Right cardiac atrium (tissue), 5 donors: Measurements from ENCODE around the gene DIPK1C. TPM values are rescaled to one million over a fixed set of nuclear protein-coding genes. Genes with fewer than 3 reads are reported as not detected.

Experiments used
- ATAC-seq, 2 donors: fragments of 200-7000 bp; cut with Tn5 transposase; one replicate each; pipeline versions ENCODE4 v1.8.0 to v1.9.1; 2020; ENCODE audit warnings: moderate library complexity in 2 of 2, mild to moderate bottlenecking in 1 of 2
- DNase-seq, 3 donors: peaks; one replicate each; pipeline ENCODE4 v3.0.0-alpha.2; 2020
- H3K27ac ChIP-seq: one replicate; pipeline ENCODE4 v1.5.1; 2013; ENCODE audit warnings: mild to moderate bottlenecking, low read length, control low read depth, moderate library complexity
- H3K27me3 ChIP-seq: one replicate; pipeline ENCODE4 v1.6.1; 2013; ENCODE audit not compliant: control insufficient read depth, insufficient read depth
- H3K4me1 ChIP-seq: one replicate; pipeline ENCODE4 v1.6.1; 2013; ENCODE audit warnings: low read length; ENCODE audit not compliant: control insufficient read depth, insufficient read depth
- H3K4me3 ChIP-seq: one replicate; pipeline ENCODE4 v1.5.1; 2013; ENCODE audit warnings: low read length, control low read depth
- H3K9me3 ChIP-seq: one replicate; pipeline ENCODE4 v1.6.1; 2013; ENCODE audit warnings: low read length; ENCODE audit not compliant: control insufficient read depth
- WGBS: extraction: QIAGEN DNeasy Blood & Tissue Kit; methylation state at CpG from one replicate; pipeline ENCODE4 v1.1.7; 2013; 5-methylcytosine and 5-hydroxymethylcytosine counted together
- intact Hi-C, 4 donors: fragments of 100-400 bp; cut with DNase I; formaldehyde crosslinking; loops; one replicate each; pipeline versions ENCODE4 v1.11.0 to v1.14.0; 2022 to 2023
- polyA plus RNA-seq: library from polyadenylated mRNA; stranded (reverse); fragments of 200-250 nt; gene quantifications from one replicate; pipeline ENCODE4 v1.2.3, GENCODE V29; 2013
- total RNA-seq, 4 donors: library from RNA; stranded (reverse); fragmentation: NEBNext Ultra II Directional; extraction: Animal tissue kit (Norgen Biotek cat#: 25700); gene quantifications; one replicate each; pipeline ENCODE4 v1.2.1, GENCODE V29; 2021
- donor health status: healthy with polysubstance abuse.
- donor health status: DM: no; HTN: yes; CAD: no.
- donor health status: DM: no; HTN: no; CAD: no.
- donor health status: DM: no; HTN: yes; CAD: no; lungs with severe emphysema.
- donor health status: DM: yes; HTN: yes; CAD: no.

The DIPK1C gene
- total and polyA plus RNA-seq, 5 donors, result 0.83 to 5.7 (median 2.1) TPM; not detected in 1

GRCh38 chr18:74482697-74483096 is 25.6 kb upstream of the DIPK1C start:
- H3K27ac ChIP-seq, result no peak overlapping the region
- WGBS, result 86% methylated on average over 11 of the region's 11 CpGs
- intact Hi-C loops, result no loop called here

GRCh38 chr18:74480149-74480651 is 23.1 kb upstream of the DIPK1C start:
- Histone ChIP-seq H3K27me3 (no peaks in the 10 kb centered on the region), H3K4me1 (no peaks in the 10 kb centered on the region), H3K27ac (no peak overlapping the region), H3K9me3 (no peaks in the 10 kb centered on the region), H3K4me3 (no peak overlapping the region)
- intact Hi-C loops, result no loop called here
- DNase-seq (no peak), ATAC-seq (no peak)
- WGBS, result 85% methylated on average over 7 of the region's 7 CpGs

More at GRCh38 chr18:74482697-74483096, 25.6 kb upstream of the DIPK1C start:
- Histone ChIP-seq H3K27me3 (no peaks in the 10 kb centered on the region), H3K9me3 (no peaks in the 10 kb centered on the region), H3K4me1 (no peaks in the 10 kb centered on the region), H3K4me3 (no peak overlapping the region)
- DNase-seq (no peak), ATAC-seq (no peak)

GRCh38 chr18:74479486-74480148 is 22.5 kb upstream of the DIPK1C start:
- H3K4me1 ChIP-seq, result no peaks in the 10 kb centered on the region
- no peak overlapping the region for H3K4me3 ChIP-seq
- DNase-seq, result no peak
- intact Hi-C loops, result loop anchor here in 2 of 4 donors (5.0 to 10.0 kb wide), 3 partner anchors 125 to 285 kb away; no protein-coding TSS in a partner anchor
- 91% methylated on average over 16 of the region's 16 CpGs for WGBS
- H3K27me3 ChIP-seq, result no peaks in the 10 kb centered on the region
- no peaks in the 10 kb centered on the region for H3K9me3 ChIP-seq
- ATAC-seq, result no peak
- H3K27ac ChIP-seq, result no peak overlapping the region

- H3K4me1 ChIP-seq, result no peaks in the 10 kb centered on the region
- intact Hi-C loops, result loop anchor here in 2 of 4 donors (5.0 to 10.0 kb wide), 3 partner anchors 124 to 284 kb away; no protein-coding TSS in a partner anchor
- 77% methylated on average over 6 of the region's 6 CpGs for WGBS
- H3K4me3 ChIP-seq, result no peak overlapping the region
- no peak overlapping the region for H3K27ac ChIP-seq
- H3K27me3 ChIP-seq, result no peaks in the 10 kb centered on the region
- no peaks in the 10 kb centered on the region for H3K9me3 ChIP-seq
- no peak for DNase-seq
- no peak for ATAC-seq
Measured at GRCh38 chr18:74478880-74479279, 21.8 kb upstream of the DIPK1C start.

- no peaks in the 10 kb centered on the region for H3K27me3 ChIP-seq
- H3K9me3 ChIP-seq, result no peaks in the 10 kb centered on the region
- ATAC-seq, result no peak
- no peaks in the 10 kb centered on the region for H3K4me1 ChIP-seq
- intact Hi-C loops, result loop anchor here in 2 of 4 donors (5.0 to 10.0 kb wide), 3 partner anchors 124 to 284 kb away; no protein-coding TSS in a partner anchor
- H3K27ac ChIP-seq, result no peak overlapping the region
- no peak overlapping the region for H3K4me3 ChIP-seq
- 96% methylated on average over 7 of the region's 7 CpGs for WGBS
- no peak for DNase-seq
Measured at GRCh38 chr18:74478316-74478715, 21.2 kb upstream of the DIPK1C start.

DNA sequence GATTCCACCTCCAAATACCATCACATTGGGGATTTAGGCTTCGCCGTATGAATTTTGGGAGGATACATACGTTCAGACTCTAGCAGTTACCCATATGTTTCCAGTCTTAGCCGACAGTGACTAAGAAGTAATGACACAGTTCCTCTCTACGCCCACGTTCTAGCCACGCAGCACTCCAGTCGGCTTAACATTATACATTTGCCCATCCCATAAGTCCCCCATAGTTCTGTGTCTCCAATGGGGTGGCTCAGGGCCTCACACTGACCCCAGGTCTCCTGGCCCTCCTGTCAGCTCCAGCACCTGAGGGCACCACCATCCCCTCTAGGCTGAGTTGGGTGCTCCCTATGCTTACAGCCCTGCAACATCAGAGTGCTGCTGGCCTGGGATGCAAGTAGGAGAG is 20.7 kb upstream of the DIPK1C start:
- ATAC-seq, result no peak
- no peaks in the 10 kb centered on the region for H3K4me1 ChIP-seq
- intact Hi-C loops, result loop anchor here in 2 of 4 donors (5.0 to 10.0 kb wide), 3 partner anchors 123 to 283 kb away; no protein-coding TSS in a partner anchor
- WGBS, result 82% methylated on average over 8 of the region's 8 CpGs
- no peak overlapping the region for H3K4me3 ChIP-seq
- DNase-seq, result no peak
- no peaks in the 10 kb centered on the region for H3K9me3 ChIP-seq
- H3K27me3 ChIP-seq, result no peaks in the 10 kb centered on the region
- no peak overlapping the region for H3K27ac ChIP-seq

- no peaks in the 10 kb centered on the region for H3K9me3 ChIP-seq
- no peak overlapping the region for H3K27ac ChIP-seq
- H3K4me3 ChIP-seq, result no peak overlapping the region
- no peak for ATAC-seq
- whole genome bisulfite sequencing, result 10% methylated on average over 6 of the region's 6 CpGs
- H3K4me1 ChIP-seq, result no peaks in the 10 kb centered on the region
- no peaks in the 10 kb centered on the region for H3K27me3 ChIP-seq
- intact Hi-C loops, result loop anchor here in 2 of 4 donors (5.0 to 10.0 kb wide), 3 partner anchors 121 to 281 kb away; no protein-coding TSS in a partner anchor
- DNase-seq, result peak in 1 of 3 donors; percentile 58
Measured at GRCh38 chr18:74476140-74476539, 19.0 kb upstream of the DIPK1C start.

- WGBS, result 92% methylated on average over 3 of the region's 3 CpGs
- no peaks in the 10 kb centered on the region for H3K27me3 ChIP-seq
- no peak for ATAC-seq
- no peaks in the 10 kb centered on the region for H3K4me1 ChIP-seq
- no peak overlapping the region for H3K4me3 ChIP-seq
- intact Hi-C loops, result loop anchor here in 2 of 4 donors (10.0 kb wide), 2 partner anchors 119 to 279 kb away; no protein-coding TSS in a partner anchor
- no peak for DNase-seq
- H3K27ac ChIP-seq, result no peak overlapping the region
- no peaks in the 10 kb centered on the region for H3K9me3 ChIP-seq
Measured at GRCh38 chr18:74473976-74474640, 17.0 kb upstream of the DIPK1C start.

- ATAC-seq (no peak), DNase-seq (no peak)
- 48% methylated on average over 2 of the region's 2 CpGs for WGBS
- intact Hi-C loops, result loop anchor here in 2 of 4 donors (10.0 kb wide), 2 partner anchors 118 to 278 kb away; no protein-coding TSS in a partner anchor
- Histone ChIP-seq H3K4me1 (no peaks in the 10 kb centered on the region), H3K4me3 (no peak overlapping the region), H3K27ac (no peak overlapping the region), H3K27me3 (no peaks in the 10 kb centered on the region), H3K9me3 (no peaks in the 10 kb centered on the region)
Measured at GRCh38 chr18:74472312-74472711, 15.2 kb upstream of the DIPK1C start.

DNA sequence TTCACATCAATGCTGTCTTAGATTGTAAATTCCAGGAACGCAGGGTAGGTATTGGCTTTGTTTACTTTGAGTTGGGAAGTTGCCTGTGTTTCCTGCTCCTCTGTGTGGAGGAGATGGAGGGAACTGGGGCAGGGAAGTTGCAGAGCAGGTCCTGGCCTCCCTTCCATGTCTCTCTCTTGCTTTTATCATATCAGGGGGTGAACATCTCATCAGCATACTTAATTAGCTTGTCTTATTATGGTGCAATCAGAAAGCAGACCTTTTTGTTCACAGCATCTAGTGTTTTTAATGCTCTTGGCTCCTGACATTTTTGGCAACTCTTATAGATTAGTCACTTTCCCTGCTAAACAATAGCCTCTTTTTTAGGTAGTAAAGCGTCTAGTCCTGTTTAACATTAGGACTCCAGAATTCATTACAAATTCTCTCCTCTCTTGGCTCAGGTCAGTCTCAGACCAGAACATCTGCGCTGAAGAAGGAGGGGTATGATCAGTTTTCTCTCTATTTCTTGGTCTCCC is 11.5 kb upstream of the DIPK1C start:
- H3K9me3 ChIP-seq, result no peaks in the 10 kb centered on the region
- ATAC-seq, result peak; percentile 62 to 85
- WGBS, result 46% methylated on average over 3 of the region's 3 CpGs
- H3K4me1 ChIP-seq, result no peaks in the 10 kb centered on the region
- no peak overlapping the region for H3K27ac ChIP-seq
- DNase-seq, result no peak
- no peak overlapping the region for H3K4me3 ChIP-seq
- H3K27me3 ChIP-seq, result no peaks in the 10 kb centered on the region
- intact Hi-C loops, result no loop called here

DNA sequence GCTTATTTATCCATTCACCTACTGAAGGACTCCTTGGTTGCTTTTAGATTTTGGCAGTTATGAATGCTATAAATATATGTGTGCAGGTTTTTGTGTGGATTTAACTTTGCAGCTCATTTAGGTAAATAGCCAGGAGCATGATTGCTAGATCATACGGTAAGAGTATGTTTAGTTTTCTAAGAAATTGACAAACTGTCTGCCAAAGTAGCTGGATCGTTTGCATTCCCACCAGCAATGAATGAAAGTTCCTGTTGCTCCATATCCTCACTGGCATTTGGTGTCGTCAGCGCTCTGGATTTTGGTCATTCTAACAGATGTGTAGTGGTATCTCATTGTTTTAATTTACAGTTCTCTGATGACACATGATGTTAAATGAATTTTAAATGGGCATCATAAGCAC is 8.7 kb upstream of the DIPK1C start:
- Histone ChIP-seq H3K27ac (no peak overlapping the region), H3K4me1 (no peaks in the 10 kb centered on the region), H3K27me3 (no peaks in the 10 kb centered on the region), H3K9me3 (no peaks in the 10 kb centered on the region), H3K4me3 (no peak overlapping the region)
- ATAC-seq (no peak), DNase-seq (no peak)
- WGBS, result 80% methylated on average over 4 of the region's 4 CpGs
- intact Hi-C loops, result no loop called here
